Subcutaneous abdominal adipose tissue (tissue), 5 donors: ENCODE data around the gene TNIP1.
A peak's percentile ranks its signal among the peaks of the same experiment; 100 is the strongest.

Source experiments
- H3K27ac ChIP-seq: one replicate; pipeline ENCODE4 v1.7.0; 2013; ENCODE audit warnings: low read depth, mild to moderate bottlenecking, inconsistent platforms, low read length, moderate library complexity
- H3K27me3 ChIP-seq, 5 donors: one replicate each; pipeline ENCODE4 v1.7.0; 2013; ENCODE audit warnings: low read length in 5 of 5, inconsistent platforms in 1 of 5; ENCODE audit not compliant: control insufficient read depth in 5 of 5, insufficient read depth in 4 of 5
- H3K36me3 ChIP-seq, 5 donors: one replicate each; pipeline ENCODE4 v1.7.0; 2013; ENCODE audit warnings: low read length in 5 of 5; ENCODE audit not compliant: control insufficient read depth in 5 of 5, insufficient read depth in 5 of 5
- H3K4me1 ChIP-seq, 5 donors: one replicate each; pipeline ENCODE4 v1.7.0; 2013; ENCODE audit warnings: low read length in 5 of 5, mild to moderate bottlenecking in 3 of 5, moderate library complexity in 1 of 5; ENCODE audit not compliant: control insufficient read depth in 5 of 5, insufficient read depth in 5 of 5
- H3K4me3 ChIP-seq, 5 donors: one replicate each; pipeline ENCODE4 v1.7.0; 2013; ENCODE audit warnings: low read length in 5 of 5, low read depth in 1 of 5
- H3K9ac ChIP-seq, 5 donors: one replicate each; pipeline ENCODE4 v1.7.0; 2013; ENCODE audit warnings: low read length in 5 of 5, mild to moderate bottlenecking in 4 of 5, moderate library complexity in 3 of 5
- H3K9me3 ChIP-seq, 5 donors: one replicate each; pipeline ENCODE4 v1.7.0; 2013; ENCODE audit warnings: low read length in 5 of 5; ENCODE audit not compliant: control insufficient read depth in 5 of 5
- donor health status: healthy.
- donor health status: healthy.
- donor health status: healthy.
- donor health status: healthy.
- donor health status: healthy.

TNIP1 gene, protein sequence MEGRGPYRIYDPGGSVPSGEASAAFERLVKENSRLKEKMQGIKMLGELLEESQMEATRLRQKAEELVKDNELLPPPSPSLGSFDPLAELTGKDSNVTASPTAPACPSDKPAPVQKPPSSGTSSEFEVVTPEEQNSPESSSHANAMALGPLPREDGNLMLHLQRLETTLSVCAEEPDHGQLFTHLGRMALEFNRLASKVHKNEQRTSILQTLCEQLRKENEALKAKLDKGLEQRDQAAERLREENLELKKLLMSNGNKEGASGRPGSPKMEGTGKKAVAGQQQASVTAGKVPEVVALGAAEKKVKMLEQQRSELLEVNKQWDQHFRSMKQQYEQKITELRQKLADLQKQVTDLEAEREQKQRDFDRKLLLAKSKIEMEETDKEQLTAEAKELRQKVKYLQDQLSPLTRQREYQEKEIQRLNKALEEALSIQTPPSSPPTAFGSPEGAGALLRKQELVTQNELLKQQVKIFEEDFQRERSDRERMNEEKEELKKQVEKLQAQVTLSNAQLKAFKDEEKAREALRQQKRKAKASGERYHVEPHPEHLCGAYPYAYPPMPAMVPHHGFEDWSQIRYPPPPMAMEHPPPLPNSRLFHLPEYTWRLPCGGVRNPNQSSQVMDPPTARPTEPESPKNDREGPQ

GRCh38 chr5:151080613-151081430, at the start of gene TNIP1:
Gene TNIP1, minus strand, starts transcription at chr5:151081034. Its CDS starts 15,939 bp downstream, at chr5:151065095.
- Histone ChIP-seq H3K36me3 (peaks cover 0 to 19% (median 6%) of the 10 kb centered on the region in 5 donors), H3K9ac (peak within 1 kb of the TSS; percentile 95 to 99 (median 97)), H3K9me3 (no peaks in the 10 kb centered on the region), H3K27ac (peak within 1 kb of the TSS; percentile 100), H3K27me3 (peaks cover 0 to 2% (median 0%) of the 10 kb centered on the region in 5 donors), H3K4me3 (peak within 1 kb of the TSS; percentile 82 to 88 (median 87)), H3K4me1 (peaks cover 30 to 81% (median 71%) of the 10 kb centered on the region in 5 donors)

- Histone ChIP-seq H3K9me3 (no peaks in the 10 kb centered on the region), H3K4me3 (no peak overlapping the region), H3K9ac (no peak overlapping the region), H3K36me3 (peaks cover 24 to 100% (median 96%) of the 10 kb centered on the region in 5 donors), H3K4me1 (peaks cover 4 to 12% (median 4%) of the 10 kb centered on the region in 5 donors), H3K27ac (peak overlapping the region; percentile 17), H3K27me3 (no peaks in the 10 kb centered on the region)
Measured at GRCh38 chr5:151130235-151130921, 49.5 kb upstream of the TNIP1 start.

- Histone ChIP-seq H3K36me3 (peaks cover 25 to 100% (median 92%) of the 10 kb centered on the region in 5 donors), H3K27me3 (no peaks in the 10 kb centered on the region), H3K9me3 (no peaks in the 10 kb centered on the region), H3K27ac (peak overlapping the region; percentile 56), H3K4me3 (no peak overlapping the region), H3K9ac (no peak overlapping the region), H3K4me1 (peaks cover 0 to 11% (median 4%) of the 10 kb centered on the region in 5 donors)
Measured at GRCh38 chr5:151128817-151129216, 48.0 kb upstream of the TNIP1 start.

DNA sequence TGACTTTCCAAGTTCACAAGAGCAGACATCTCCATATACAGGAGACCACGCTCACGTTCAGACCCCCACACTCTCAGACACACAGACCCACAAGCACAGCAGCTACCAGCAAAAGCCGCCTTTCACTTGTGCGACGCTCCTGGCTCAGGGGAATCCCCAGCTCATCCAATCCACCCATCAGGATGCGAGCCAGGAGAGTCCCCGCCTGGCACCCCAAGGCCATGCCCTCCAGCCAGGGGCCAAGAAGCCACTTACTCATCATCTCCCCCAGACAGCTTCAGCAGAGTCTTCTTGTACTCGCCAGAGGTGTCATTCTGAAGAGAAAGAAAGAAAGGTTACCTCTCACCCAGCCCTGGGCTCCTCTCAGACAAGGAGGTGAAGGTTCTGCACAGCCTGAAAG, 47.1 kb upstream of the TNIP1 start:
- no peaks in the 10 kb centered on the region for H3K27me3 ChIP-seq
- H3K9ac ChIP-seq: no peak overlapping the region
- H3K36me3 ChIP-seq: peaks cover 16 to 100% (median 92%) of the 10 kb centered on the region in 5 donors
- no peaks in the 10 kb centered on the region for H3K9me3 ChIP-seq
- H3K4me3 ChIP-seq: no peak overlapping the region
- peaks cover 0 to 11% (median 4%) of the 10 kb centered on the region in 5 donors for H3K4me1 ChIP-seq
- H3K27ac ChIP-seq: no peak overlapping the region

DNA sequence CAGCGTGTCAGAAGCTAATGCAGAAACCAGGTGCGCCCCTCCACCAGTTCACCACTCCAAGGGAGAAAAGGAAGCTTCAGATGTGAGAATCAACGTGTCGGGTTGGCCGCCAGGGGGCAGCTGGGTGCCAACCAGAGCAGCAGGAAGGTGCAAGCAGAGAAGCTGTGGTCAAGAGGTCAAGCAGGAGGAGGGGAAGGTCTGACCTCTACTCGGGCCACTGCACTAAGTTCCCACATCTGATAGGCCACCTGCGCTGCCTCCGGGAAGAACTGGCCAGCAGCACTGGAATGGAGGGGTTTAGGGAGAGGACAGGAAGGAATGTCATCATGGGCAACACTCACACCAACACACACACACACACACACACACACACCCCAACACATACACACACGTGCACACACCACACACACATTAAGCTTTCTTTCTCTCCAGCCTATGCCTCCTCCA, 45.4 kb upstream of the TNIP1 start:
- Histone ChIP-seq H3K9ac (no peak overlapping the region), H3K27me3 (no peaks in the 10 kb centered on the region), H3K4me3 (no peak overlapping the region), H3K36me3 (peaks cover 15 to 100% (median 92%) of the 10 kb centered on the region in 5 donors), H3K27ac (peak overlapping the region; percentile 21), H3K4me1 (peaks cover 3 to 11% (median 4%) of the 10 kb centered on the region in 5 donors), H3K9me3 (no peaks in the 10 kb centered on the region)

GRCh38 chr5:151125421-151125820, 44.6 kb upstream of the TNIP1 start:
- no peak overlapping the region for H3K9ac ChIP-seq

GRCh38 chr5:151123897-151124751, 43.3 kb upstream of the TNIP1 start:
- Histone ChIP-seq H3K27me3 (no peaks in the 10 kb centered on the region), H3K9me3 (no peaks in the 10 kb centered on the region), H3K4me1 (peaks cover 3 to 11% (median 4%) of the 10 kb centered on the region in 5 donors), H3K36me3 (peaks cover 23 to 100% (median 90%) of the 10 kb centered on the region in 5 donors), H3K4me3 (no peak overlapping the region), H3K27ac (peak overlapping the region; percentile 57), H3K9ac (no peak overlapping the region)

More at GRCh38 chr5:151125421-151125820, 44.6 kb upstream of the TNIP1 start:
- no peaks in the 10 kb centered on the region for H3K27me3 ChIP-seq
- H3K27ac ChIP-seq: peak overlapping the region; percentile 21
- H3K4me1 ChIP-seq: peaks cover 3 to 11% (median 4%) of the 10 kb centered on the region in 5 donors
- no peak overlapping the region for H3K4me3 ChIP-seq
- H3K36me3 ChIP-seq: peaks cover 22 to 100% (median 92%) of the 10 kb centered on the region in 5 donors
- no peaks in the 10 kb centered on the region for H3K9me3 ChIP-seq

- Histone ChIP-seq H3K27ac (peak overlapping the region; percentile 57), H3K36me3 (peaks cover 23 to 100% (median 86%) of the 10 kb centered on the region in 5 donors)
Measured at GRCh38 chr5:151122828-151123227, 42.0 kb upstream of the TNIP1 start.

More at GRCh38 chr5:151122828-151123227, 42.0 kb upstream of the TNIP1 start:
- Histone ChIP-seq H3K9ac (no peak overlapping the region), H3K9me3 (no peaks in the 10 kb centered on the region), H3K4me3 (no peak overlapping the region), H3K27me3 (no peaks in the 10 kb centered on the region), H3K4me1 (peaks cover 0 to 11% (median 4%) of the 10 kb centered on the region in 5 donors)
